Activated T-helper 17 cell treated with anti-CD3 and anti-CD28 coated beads, Interleukin-2, amount 50 U/mL, for 72 hours (primary cell): ENCODE measurements around the gene LEMD3. TPM values are rescaled to one million over a fixed set of nuclear protein-coding genes. Genes with fewer than 3 reads are reported as not detected.
"Not testable (repeated sequence)": the region's sequence is repeated elsewhere in the genome, so short reads cannot be mapped to it uniquely, and the experiment has no call there.

Experiments used
- ATAC-seq: fragments of 150-1000 bp; cut with Tn5 transposase; replicated peaks from 2 replicates; pipeline ENCODE4 v1.10.0; 2021; ENCODE audit warnings: mild to moderate bottlenecking, moderate library complexity
- H3K27ac Mint-ChIP-seq: one replicate; pipeline ENCODE4 v1.8.0; 2022; ENCODE audit warnings: mixed read lengths
- H3K27me3 Mint-ChIP-seq: one replicate; pipeline ENCODE4 v1.8.0; 2022; ENCODE audit warnings: mixed read lengths
- H3K36me3 Mint-ChIP-seq: one replicate; pipeline ENCODE4 v1.8.0; 2022; ENCODE audit warnings: low read depth, mild to moderate bottlenecking, mixed read lengths
- H3K4me1 Mint-ChIP-seq: one replicate; pipeline ENCODE4 v1.8.0; 2022; ENCODE audit warnings: mixed read lengths
- H3K4me3 Mint-ChIP-seq: one replicate; pipeline ENCODE4 v1.8.0; 2022; ENCODE audit warnings: mild to moderate bottlenecking, mixed read lengths
- H3K9me3 Mint-ChIP-seq: one replicate; pipeline ENCODE4 v1.8.0; 2022; ENCODE audit warnings: mixed read lengths
- total RNA-seq, 2 donors: library from RNA; stranded (reverse); gene quantifications; one replicate each; pipeline ENCODE4 v1.2.3, GENCODE V29; 2022

The LEMD3 gene
- total RNA-seq, 2 donors from 2014 or later = 18.2 to 21.1 TPM

DNA sequence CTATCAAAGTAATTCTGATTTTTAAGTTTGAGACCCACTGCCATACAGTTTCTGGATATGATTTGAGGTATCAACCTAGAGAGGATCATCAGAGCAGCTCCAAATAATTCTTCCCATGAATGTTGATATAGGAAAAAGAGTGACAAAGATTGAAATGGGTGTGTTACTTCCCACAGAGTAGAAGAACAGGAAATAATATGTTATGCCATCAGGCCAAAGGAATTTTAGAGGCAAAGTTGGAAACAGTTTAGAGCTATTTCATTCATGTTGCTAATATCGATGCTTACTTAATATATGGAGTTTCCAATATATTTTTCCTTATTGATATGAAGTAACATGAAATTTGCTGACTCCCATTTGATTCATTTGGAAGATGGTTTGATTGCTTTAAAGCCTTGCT, 100.2 kb downstream of the LEMD3 start:
- Mint-ChIP-seq H3K27ac (no peak overlapping the region), H3K4me3 (no peak overlapping the region), H3K36me3 (no peaks in the 10 kb centered on the region), H3K9me3 (no peaks in the 10 kb centered on the region), H3K4me1 (no peaks in the 10 kb centered on the region), H3K27me3 (peaks cover 20% of the 10 kb centered on the region)
- no peak for ATAC-seq

DNA sequence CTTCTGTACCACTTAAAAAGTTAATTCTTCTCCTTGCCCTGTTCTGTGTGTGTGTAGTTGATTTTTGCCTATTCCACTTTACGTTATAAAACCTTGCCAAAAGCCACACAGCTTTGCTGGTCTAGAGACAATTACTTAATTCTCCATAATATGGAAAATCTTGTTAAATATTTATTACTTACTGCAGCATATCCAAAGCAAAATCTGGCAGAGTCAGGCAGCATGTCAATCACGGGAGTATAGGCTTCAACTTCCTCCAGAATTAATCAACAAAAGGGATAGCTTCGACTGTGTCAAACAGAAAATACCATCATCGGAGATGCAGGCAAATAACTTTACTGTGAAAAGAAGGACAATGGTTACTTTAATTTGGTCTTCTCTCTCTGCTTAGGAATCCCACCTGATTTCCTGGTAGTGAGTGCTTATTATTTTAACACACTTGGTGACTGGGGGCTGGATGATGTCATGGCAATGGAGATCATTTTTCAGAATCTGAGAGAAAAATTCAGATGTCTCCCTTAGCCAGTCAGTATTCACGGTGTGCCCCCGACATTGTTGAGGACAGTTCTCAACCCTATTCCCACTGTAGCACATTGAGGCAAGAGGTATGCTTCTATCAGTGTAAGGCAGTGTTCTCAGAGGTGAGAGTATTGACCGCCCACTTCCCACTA, 105.4 kb downstream of the LEMD3 start:
- no peaks in the 10 kb centered on the region for H3K36me3 Mint-ChIP-seq
- no peaks in the 10 kb centered on the region for H3K9me3 Mint-ChIP-seq
- no peak overlapping the region for H3K4me3 Mint-ChIP-seq
- ATAC-seq = no peak
- no peak overlapping the region for H3K27ac Mint-ChIP-seq
- peaks cover 34% of the 10 kb centered on the region for H3K27me3 Mint-ChIP-seq
- H3K4me1 Mint-ChIP-seq = no peaks in the 10 kb centered on the region

DNA sequence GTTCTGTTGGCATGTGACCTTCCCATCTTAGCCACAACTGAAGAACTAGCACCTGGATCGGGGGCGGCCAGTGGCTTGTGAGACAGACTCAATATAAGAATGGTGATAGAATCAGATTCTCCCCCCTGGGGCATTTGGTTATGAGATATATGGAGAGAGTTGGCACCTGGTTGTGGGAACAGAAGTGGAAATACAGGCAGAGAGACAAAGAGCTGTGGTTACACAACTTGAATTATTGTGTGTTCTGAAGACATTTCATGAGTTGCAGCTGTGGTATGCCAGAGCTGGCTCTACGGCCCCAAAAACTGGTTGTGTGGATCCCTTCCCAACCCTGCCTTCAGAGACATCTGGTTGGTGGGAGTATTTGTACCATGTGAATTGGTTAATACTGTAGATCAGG, 106.2 kb downstream of the LEMD3 start:
- no peak overlapping the region for H3K27ac Mint-ChIP-seq
- H3K9me3 Mint-ChIP-seq = no peaks in the 10 kb centered on the region
- ATAC-seq = no peak
- H3K4me3 Mint-ChIP-seq = no peak overlapping the region
- no peaks in the 10 kb centered on the region for H3K36me3 Mint-ChIP-seq
- peaks cover 40% of the 10 kb centered on the region for H3K27me3 Mint-ChIP-seq
- H3K4me1 Mint-ChIP-seq = no peaks in the 10 kb centered on the region

DNA sequence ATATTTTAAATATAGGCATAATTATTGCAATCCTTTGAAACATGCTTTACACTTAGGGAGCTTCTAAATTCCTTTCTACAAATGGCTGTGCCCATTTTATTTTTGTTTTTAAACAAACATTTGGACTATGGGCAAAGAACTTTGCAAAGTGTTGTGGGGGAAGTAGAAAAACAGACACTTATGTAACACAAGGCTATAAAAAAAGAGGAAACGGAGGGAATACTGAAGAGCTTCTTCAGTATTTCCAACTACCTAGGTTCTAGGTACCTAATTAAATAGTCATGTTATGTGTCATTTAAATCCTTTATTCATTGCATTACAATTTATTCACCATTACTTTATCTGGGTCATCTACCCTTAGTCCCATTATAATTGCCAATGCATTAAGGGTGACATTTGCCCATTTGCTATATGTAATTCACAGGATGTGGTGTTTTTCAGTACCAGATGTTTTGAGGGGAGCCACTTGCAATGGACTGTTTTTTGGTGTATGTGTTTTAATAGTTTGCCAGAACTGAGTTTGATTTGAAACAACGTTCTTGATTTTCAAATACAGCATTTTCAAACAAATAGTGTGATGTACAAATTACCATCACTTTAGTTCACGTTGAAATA, 107.6 kb downstream of the LEMD3 start:
- Mint-ChIP-seq H3K4me3 (no peak overlapping the region), H3K4me1 (no peaks in the 10 kb centered on the region)

DNA sequence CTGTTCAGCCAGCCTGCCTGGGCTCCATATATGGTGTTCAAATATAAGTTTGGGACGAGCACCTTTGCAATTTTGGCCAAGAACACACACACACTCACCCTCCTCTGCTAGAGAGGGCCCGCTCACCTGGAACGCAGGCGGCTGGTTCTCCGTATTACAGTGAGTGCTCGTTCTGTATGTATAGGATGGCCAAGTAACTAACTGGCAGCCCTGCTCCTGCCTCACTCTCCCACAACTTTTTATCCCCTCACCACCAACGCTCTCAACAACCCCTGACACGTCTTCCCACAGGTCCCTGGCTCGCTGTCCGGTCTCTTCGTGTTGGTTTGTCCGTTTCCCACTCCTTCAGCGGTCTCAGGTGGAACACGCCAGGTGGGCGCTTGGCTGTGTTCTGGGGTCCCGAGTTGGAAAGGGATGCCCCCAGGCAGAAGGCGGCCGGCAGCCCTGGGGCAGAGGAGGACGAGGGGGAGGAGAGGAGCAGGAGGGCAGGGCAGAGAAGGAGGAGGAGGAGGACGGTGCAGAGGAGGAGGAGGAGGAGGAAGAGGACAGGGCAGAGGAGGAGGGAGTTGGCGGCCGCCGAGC, 108.7 kb downstream of the LEMD3 start:
- no peak for ATAC-seq
- H3K27me3 Mint-ChIP-seq = peaks cover 53% of the 10 kb centered on the region

More for the DNA sequence above, 107.6 kb downstream of the LEMD3 start:
- H3K36me3 Mint-ChIP-seq = no peaks in the 10 kb centered on the region
- no peak for ATAC-seq
- H3K27ac Mint-ChIP-seq = no peak overlapping the region
- peaks cover 50% of the 10 kb centered on the region for H3K27me3 Mint-ChIP-seq
- no peaks in the 10 kb centered on the region for H3K9me3 Mint-ChIP-seq

DNA sequence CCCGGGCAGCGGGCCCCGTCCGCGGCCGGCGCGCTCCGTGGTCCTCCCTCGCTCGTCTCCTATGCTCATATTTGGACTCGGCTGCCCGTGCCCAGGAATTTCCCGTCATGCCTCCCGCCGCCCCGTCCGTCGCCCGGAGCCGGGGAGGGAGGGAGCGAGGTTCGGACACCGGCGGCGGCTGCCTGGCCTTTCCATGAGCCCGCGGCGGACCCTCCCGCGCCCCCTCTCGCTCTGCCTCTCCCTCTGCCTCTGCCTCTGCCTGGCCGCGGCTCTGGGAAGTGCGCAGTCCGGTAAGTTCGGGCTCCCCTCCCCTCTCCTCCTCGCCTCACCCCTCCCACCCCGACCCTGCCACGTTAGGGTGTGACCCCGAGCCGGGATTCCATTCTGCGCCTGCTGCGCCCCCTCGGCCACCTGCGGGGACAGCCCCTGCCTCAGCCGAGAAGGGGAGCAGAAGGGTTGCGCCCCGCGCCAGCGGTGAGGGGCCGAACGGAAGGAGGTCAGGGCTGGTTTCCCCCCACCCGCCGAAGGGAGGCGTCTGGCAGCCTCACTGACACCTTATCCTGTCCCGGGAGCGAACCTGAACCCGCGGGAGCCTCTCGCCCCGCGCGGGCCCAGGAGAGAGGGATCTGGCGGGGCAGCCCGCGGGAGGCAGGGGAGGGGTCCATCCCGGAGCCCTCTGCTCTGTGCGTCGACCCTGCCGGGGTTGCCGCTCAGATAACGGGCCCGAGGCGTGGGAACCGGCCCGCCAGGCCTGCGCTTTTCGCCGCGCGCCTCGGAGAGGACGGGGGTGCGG, 109.4 kb downstream of the LEMD3 start, which contains the start of gene MSRB3:
MSRB3 (plus strand) TSS at position 108 of the 793 bp plus-strand sequence. CDS start 29,897 bp downstream, outside the sequence.
- ATAC-seq = peak; percentile 29
- H3K4me1 Mint-ChIP-seq = no peaks in the 10 kb centered on the region
- H3K4me3 Mint-ChIP-seq = peak within 1 kb of the TSS; percentile 46
- peaks cover 50% of the 10 kb centered on the region for H3K27me3 Mint-ChIP-seq
- no peaks in the 10 kb centered on the region for H3K36me3 Mint-ChIP-seq
- H3K27ac Mint-ChIP-seq = no peak within 1 kb of the TSS
- H3K9me3 Mint-ChIP-seq = no peaks in the 10 kb centered on the region

More for the DNA sequence above, 108.7 kb downstream of the LEMD3 start:
- Mint-ChIP-seq H3K4me3 (peak overlapping the region; percentile 42), H3K36me3 (no peaks in the 10 kb centered on the region), H3K27ac (no peak overlapping the region), H3K4me1 (no peaks in the 10 kb centered on the region), H3K9me3 (no peaks in the 10 kb centered on the region)

DNA sequence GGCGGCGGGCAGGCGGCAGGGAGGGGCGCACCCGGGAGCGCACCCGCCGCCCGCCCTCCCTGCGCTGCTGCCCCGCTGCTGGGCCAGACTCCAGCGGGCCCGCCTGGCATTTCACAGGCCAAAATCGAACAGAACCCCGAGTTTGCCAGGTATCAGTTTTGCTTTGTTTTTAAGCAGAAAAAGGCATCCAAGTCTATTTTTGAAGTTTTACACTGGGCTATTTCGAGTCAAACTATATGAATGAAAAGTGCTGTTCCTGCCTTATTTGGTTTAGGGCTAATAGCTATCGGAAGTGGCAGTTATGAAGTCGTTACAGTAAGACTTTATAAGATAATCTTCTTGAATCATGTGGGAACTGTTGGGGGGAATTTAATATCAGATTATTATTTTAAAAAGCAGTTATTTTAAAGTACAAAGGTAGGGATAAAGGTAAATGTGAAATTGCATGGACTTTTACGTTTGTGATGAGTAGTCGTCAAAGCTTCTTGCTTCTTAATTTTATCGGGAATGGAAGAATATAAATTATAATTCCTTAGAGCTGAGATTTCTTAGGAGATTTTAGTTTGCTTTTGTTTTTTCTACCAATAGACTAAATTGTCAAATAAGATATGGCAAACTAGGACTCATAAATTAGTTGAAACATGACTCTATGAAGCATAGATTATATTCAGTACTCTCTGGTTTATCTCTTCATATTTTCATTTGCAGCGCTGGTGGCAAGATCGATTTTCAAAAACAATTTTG, 110.2 kb downstream of the LEMD3 start:
- Mint-ChIP-seq H3K27me3 (peaks cover 48% of the 10 kb centered on the region), H3K4me1 (no peaks in the 10 kb centered on the region), H3K9me3 (no peaks in the 10 kb centered on the region), H3K4me3 (peak overlapping the region; percentile 46), H3K36me3 (no peaks in the 10 kb centered on the region), H3K27ac (no peak overlapping the region)
- no peak for ATAC-seq

DNA sequence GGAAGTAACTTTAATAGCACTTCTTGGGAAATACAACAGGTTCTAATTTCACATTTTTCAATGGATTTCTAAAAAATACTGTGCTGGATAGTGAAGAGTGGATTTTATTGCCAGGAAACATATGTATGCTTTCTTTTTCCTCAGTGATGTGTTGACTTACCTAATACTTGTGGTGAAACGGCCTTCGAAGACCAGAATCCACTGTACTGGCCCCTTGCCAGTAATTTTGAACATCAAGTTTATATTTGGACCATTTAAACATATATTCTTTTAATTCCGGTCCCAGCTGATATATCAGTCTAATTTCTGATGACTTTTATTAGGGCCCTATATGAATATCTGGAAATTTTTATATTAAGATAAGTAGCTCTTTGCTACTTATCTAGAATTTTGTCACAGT, 110.9 kb downstream of the LEMD3 start:
- Mint-ChIP-seq H3K4me3 (no peak overlapping the region), H3K27me3 (peaks cover 41% of the 10 kb centered on the region), H3K9me3 (no peaks in the 10 kb centered on the region), H3K36me3 (no peaks in the 10 kb centered on the region), H3K4me1 (no peaks in the 10 kb centered on the region), H3K27ac (no peak overlapping the region)
- no peak for ATAC-seq

DNA sequence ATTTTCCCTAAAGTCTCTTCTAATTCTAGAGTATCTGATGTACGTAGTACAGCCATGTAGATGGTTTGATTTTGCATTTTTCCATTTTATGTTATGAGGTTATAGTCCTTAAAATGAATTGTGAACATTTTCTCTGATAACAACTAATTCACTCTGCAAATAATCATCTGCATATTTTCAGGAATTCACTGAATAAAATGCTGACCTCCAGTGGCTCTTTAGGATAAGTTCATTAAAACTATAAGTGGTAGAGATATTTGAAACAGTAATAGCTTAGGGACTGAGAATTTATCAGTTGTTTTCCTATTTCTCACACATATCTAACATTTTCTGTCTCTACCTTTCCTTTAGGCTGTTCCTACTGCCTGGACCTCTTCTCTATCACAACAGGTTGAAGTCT, 113.5 kb downstream of the LEMD3 start:
- H3K4me3 Mint-ChIP-seq = no peak overlapping the region
- ATAC-seq = no peak
- H3K27me3 Mint-ChIP-seq = peaks cover 34% of the 10 kb centered on the region
- H3K36me3 Mint-ChIP-seq = no peaks in the 10 kb centered on the region
- H3K4me1 Mint-ChIP-seq = no peaks in the 10 kb centered on the region
- no peaks in the 10 kb centered on the region for H3K9me3 Mint-ChIP-seq
- H3K27ac Mint-ChIP-seq = no peak overlapping the region

DNA sequence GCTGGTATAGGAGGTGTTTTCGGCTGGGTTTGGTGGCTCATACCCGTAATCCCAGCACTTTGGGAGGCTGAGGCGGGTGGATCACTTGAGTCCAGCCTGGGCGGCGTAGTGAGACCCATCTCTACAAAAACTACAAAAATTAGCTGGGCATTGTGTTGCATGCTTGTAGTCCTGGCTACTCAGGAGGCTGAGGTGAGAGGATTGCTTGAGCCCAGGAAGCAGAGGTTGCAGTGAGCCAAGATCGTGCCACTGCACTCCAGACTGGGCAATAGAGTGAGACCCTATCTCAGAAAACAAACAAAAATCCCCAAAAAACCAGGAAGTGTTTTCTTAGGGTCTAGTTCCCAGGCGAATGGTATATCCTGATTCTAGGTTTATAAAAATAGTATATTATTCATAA, 116.1 kb downstream of the LEMD3 start:
- not testable (repeated sequence) for H3K36me3 Mint-ChIP-seq, ATAC-seq, H3K4me3 Mint-ChIP-seq, H3K27ac Mint-ChIP-seq, H3K9me3 Mint-ChIP-seq, H3K4me1 Mint-ChIP-seq
- H3K27me3 Mint-ChIP-seq = peaks cover 20% of the 10 kb centered on the region

DNA sequence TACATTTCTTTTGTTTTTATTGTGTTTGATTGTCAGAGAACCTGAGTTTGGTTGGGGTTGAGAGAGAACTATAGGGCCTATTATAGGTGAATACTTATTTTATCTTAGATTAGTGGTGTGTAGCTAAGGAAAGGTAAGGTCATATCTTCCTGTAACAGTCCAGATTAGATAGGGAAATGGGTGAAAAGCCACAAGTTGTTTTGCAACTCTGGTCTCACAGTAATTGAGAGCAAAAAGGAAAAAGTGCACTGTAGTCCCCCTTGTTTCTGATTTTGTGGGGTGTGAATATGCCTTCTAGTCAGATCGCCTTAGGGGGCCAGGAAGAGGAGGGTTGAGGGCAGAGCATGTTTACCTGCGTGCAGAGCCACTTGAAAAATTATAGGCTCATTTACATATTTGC, 118.0 kb downstream of the LEMD3 start:
- Mint-ChIP-seq H3K36me3 (no peaks in the 10 kb centered on the region), H3K4me3 (no peak overlapping the region), H3K9me3 (no peaks in the 10 kb centered on the region), H3K4me1 (no peaks in the 10 kb centered on the region), H3K27me3 (peaks cover 13% of the 10 kb centered on the region), H3K27ac (no peak overlapping the region)
- no peak for ATAC-seq

DNA sequence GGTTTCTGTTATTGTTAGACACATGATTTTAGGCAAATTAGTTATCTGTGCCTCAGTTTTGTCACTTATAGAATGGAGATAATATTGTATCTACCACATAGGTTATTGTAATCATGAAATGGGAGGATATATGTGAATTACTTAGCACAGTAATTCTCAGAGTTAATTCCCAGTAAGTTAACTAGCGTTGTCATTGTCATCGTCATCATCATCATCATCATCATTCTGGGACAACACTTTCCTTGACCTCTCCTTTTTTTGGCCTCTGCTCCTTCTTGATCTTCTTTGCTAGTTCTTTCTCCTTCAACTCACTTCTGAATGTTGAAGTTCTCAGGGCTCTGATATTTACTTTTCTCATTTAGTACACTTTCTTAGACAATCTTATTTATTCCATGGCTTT, 122.9 kb downstream of the LEMD3 start:
- Mint-ChIP-seq H3K36me3 (no peaks in the 10 kb centered on the region), H3K9me3 (peaks cover 6% of the 10 kb centered on the region), H3K27ac (no peak overlapping the region), H3K4me3 (no peak overlapping the region), H3K27me3 (peaks cover 19% of the 10 kb centered on the region), H3K4me1 (no peaks in the 10 kb centered on the region)
- ATAC-seq = no peak

DNA sequence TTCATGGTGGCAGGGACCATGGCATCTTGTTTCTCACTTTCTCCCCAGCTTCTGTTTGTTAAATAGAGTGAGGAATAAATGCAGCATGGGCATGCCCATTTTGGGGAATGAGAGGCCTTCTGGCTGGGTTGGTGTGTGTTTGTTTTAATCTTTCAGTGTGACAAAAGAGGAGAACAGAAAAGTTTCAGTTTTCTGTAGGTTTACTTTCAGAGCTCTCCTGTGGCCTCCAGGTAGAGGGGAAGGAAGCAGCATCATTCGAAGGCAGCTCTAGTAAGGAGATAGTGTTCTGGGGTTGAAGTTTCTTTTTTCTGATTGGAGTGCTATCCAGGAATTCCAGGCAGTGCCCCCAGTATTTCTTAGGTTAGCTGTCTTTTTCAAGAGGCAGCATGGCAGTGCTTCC, 124.4 kb downstream of the LEMD3 start:
- no peak for ATAC-seq
- H3K36me3 Mint-ChIP-seq = no peaks in the 10 kb centered on the region
- no peak overlapping the region for H3K4me3 Mint-ChIP-seq
- H3K9me3 Mint-ChIP-seq = peaks cover 6% of the 10 kb centered on the region
- H3K27ac Mint-ChIP-seq = no peak overlapping the region
- H3K4me1 Mint-ChIP-seq = no peaks in the 10 kb centered on the region
- H3K27me3 Mint-ChIP-seq = peaks cover 19% of the 10 kb centered on the region

DNA sequence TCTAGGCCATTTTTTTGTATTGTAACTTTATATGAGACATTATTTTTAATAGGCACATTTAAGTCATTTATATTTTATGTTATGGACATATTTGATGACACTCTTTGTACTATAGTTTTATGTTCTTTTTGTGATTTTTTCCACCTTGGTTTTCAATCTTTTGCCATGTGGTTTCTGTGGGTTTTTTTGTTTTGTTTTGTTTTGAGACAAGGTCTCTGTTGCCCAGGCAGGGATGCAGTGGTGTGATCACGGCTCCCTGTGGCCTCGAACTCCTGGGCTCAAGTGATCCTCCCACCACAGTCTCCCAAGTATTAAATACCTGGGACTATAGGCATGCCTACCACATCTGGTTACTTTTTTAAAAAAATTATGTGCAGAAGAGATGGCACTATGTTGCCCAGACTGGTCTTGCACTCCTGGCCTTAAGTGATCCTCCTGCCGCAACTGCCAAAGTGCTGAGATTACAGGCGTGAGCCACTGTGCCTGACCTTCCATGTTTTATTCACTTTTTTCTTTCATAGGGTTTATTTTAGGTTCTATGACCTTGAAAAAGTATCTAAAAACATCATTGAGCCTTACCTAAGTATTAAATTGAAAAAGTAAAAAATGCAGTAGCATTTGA, 125.4 kb downstream of the LEMD3 start:
- Mint-ChIP-seq H3K4me3 (no peak overlapping the region), H3K27me3 (peaks cover 19% of the 10 kb centered on the region), H3K36me3 (no peaks in the 10 kb centered on the region), H3K27ac (no peak overlapping the region), H3K9me3 (peaks cover 6% of the 10 kb centered on the region), H3K4me1 (no peaks in the 10 kb centered on the region)
- no peak for ATAC-seq
